ENCODE data around the gene SCNN1A. TPM values are rescaled to one million over a fixed set of nuclear protein-coding genes. Genes with fewer than 3 reads are reported as not detected.

The SCNN1A gene
- total and polyA plus RNA-seq, 2 donors (not counting 1 experiment from before 2014, with no cell fraction given): under 0.01 to 0.05 TPM

- Histone ChIP-seq H3K4me1 (ENCODE audit: control insufficient read depth, extremely low read depth, insufficient read depth, low read length) (no peaks in the 10 kb centered on the region), H2AFZ (ENCODE audit: low read length) (no peak overlapping the region), H3K4me3 (replicated peaks in 1 of 4; ENCODE audit: control extremely low read depth in 1 of 4, insufficient read depth in 1 of 4, low read depth in 3 of 4, low read length in 4 of 4) (no peak overlapping the region), H3K4me2 (ENCODE audit: extremely low read depth, insufficient read depth, low read length) (no peak overlapping the region), H3K27ac (ENCODE audit: insufficient read depth, low read length) (no peak overlapping the region), H4K20me1 (ENCODE audit: control insufficient read depth, extremely low read depth, insufficient read depth, low read length) (no peaks in the 10 kb centered on the region), H3K36me3 (ENCODE audit: control insufficient read depth, insufficient read depth, low read length) (peaks cover 8% of the 10 kb centered on the region), H3K79me2 (ENCODE audit: control insufficient read depth, insufficient read depth, low read length) (no peaks in the 10 kb centered on the region), H3K9ac (ENCODE audit: insufficient read depth, low read length) (no peak overlapping the region), H3K9me3 (ENCODE audit: control insufficient read depth, insufficient read depth, low read depth, low read length) (no peaks in the 10 kb centered on the region), H3K27me3 (ENCODE audit: control insufficient read depth, insufficient read depth, low read length) (no peaks in the 10 kb centered on the region)
- no peak for DNase-seq (ENCODE audit: low read depth in 2 of 2)
- TF ChIP-seq CTCF (conservative IDR thresholded peaks at IDR 0.05 in 1 of 2, IDR thresholded peaks at IDR 0.05 in 1 of 2; ENCODE audit: low read depth in 1 of 2, low read length in 2 of 2) (no peak), EZH2 (IDR thresholded peaks at IDR 0.05; ENCODE audit: low read length, missing control alignments) (no peak)
These were observed 19.0 kb upstream of the SCNN1A start for GRCh38 chr12:6394398-6394797.

- no peak overlapping the region for H3K9ac ChIP-seq (ENCODE audit: insufficient read depth, low read length)
These were observed 17.7 kb upstream of the SCNN1A start for GRCh38 chr12:6393109-6393508.

GRCh38 chr12:6392504-6392903 is 17.1 kb upstream of the SCNN1A start:
- Histone ChIP-seq H4K20me1 (ENCODE audit: control insufficient read depth, extremely low read depth, insufficient read depth, low read length) (no peaks in the 10 kb centered on the region), H3K9ac (ENCODE audit: insufficient read depth, low read length) (no peak overlapping the region), H3K4me1 (ENCODE audit: control insufficient read depth, extremely low read depth, insufficient read depth, low read length) (no peaks in the 10 kb centered on the region), H3K79me2 (ENCODE audit: control insufficient read depth, insufficient read depth, low read length) (no peaks in the 10 kb centered on the region), H3K4me2 (ENCODE audit: extremely low read depth, insufficient read depth, low read length) (no peak overlapping the region), H3K36me3 (ENCODE audit: control insufficient read depth, insufficient read depth, low read length) (peaks cover 20% of the 10 kb centered on the region), H2AFZ (ENCODE audit: low read length) (no peak overlapping the region), H3K4me3 (replicated peaks in 1 of 4; ENCODE audit: control extremely low read depth in 1 of 4, insufficient read depth in 1 of 4, low read depth in 3 of 4, low read length in 4 of 4) (no peak overlapping the region), H3K27ac (ENCODE audit: insufficient read depth, low read length) (no peak overlapping the region), H3K9me3 (ENCODE audit: control insufficient read depth, insufficient read depth, low read depth, low read length) (no peaks in the 10 kb centered on the region), H3K27me3 (ENCODE audit: control insufficient read depth, insufficient read depth, low read length) (no peaks in the 10 kb centered on the region)
- DNase-seq (ENCODE audit: low read depth in 2 of 2): no peak
- no peak for TF ChIP-seq EZH2 (IDR thresholded peaks at IDR 0.05; ENCODE audit: low read length, missing control alignments)
- TF ChIP-seq CTCF (conservative IDR thresholded peaks at IDR 0.05 in 1 of 2, IDR thresholded peaks at IDR 0.05 in 1 of 2; ENCODE audit: low read depth in 1 of 2, low read length in 2 of 2): no peak

More at GRCh38 chr12:6393109-6393508, 17.7 kb upstream of the SCNN1A start:
- Histone ChIP-seq H3K79me2 (ENCODE audit: control insufficient read depth, insufficient read depth, low read length) (no peaks in the 10 kb centered on the region), H2AFZ (ENCODE audit: low read length) (no peak overlapping the region), H3K36me3 (ENCODE audit: control insufficient read depth, insufficient read depth, low read length) (peaks cover 17% of the 10 kb centered on the region), H3K4me2 (ENCODE audit: extremely low read depth, insufficient read depth, low read length) (no peak overlapping the region), H3K4me1 (ENCODE audit: control insufficient read depth, extremely low read depth, insufficient read depth, low read length) (no peaks in the 10 kb centered on the region), H3K4me3 (replicated peaks in 1 of 4; ENCODE audit: control extremely low read depth in 1 of 4, insufficient read depth in 1 of 4, low read depth in 3 of 4, low read length in 4 of 4) (no peak overlapping the region), H3K27me3 (ENCODE audit: control insufficient read depth, insufficient read depth, low read length) (no peaks in the 10 kb centered on the region), H4K20me1 (ENCODE audit: control insufficient read depth, extremely low read depth, insufficient read depth, low read length) (no peaks in the 10 kb centered on the region), H3K27ac (ENCODE audit: insufficient read depth, low read length) (no peak overlapping the region), H3K9me3 (ENCODE audit: control insufficient read depth, insufficient read depth, low read depth, low read length) (no peaks in the 10 kb centered on the region)
- TF ChIP-seq CTCF (conservative IDR thresholded peaks at IDR 0.05 in 1 of 2, IDR thresholded peaks at IDR 0.05 in 1 of 2; ENCODE audit: low read depth in 1 of 2, low read length in 2 of 2) (no peak), EZH2 (IDR thresholded peaks at IDR 0.05; ENCODE audit: low read length, missing control alignments) (no peak)
- no peak for DNase-seq (ENCODE audit: low read depth in 2 of 2)
